K562 (cell line): ENCODE results near the gene KCNC3. TPM values are rescaled to one million over a fixed set of nuclear protein-coding genes. Genes with fewer than 3 reads are reported as not detected.

ENCODE experiments used
- C11orf30 ChIP-seq: fragments of 450-650 bp; IDR thresholded peaks from 2 replicates; pipeline ENCODE4 v1.6.1; 2016; ENCODE audit warnings: low read depth, mild to moderate bottlenecking
- CBFB ChIP-seq: sonication (generic); formaldehyde crosslinking; IDR thresholded peaks from 2 replicates; pipeline ENCODE4 v1.4.0; 2020; ENCODE audit warnings: mild to moderate bottlenecking, missing genetic modification reagents
- GTF2E2 ChIP-seq: fragments of 200-800 bp; sonication (Bioruptor generic); IDR thresholded peaks from 2 replicates; pipeline ENCODE4 v1.6.1; 2016; ENCODE audit warnings: missing genetic modification characterization, missing compliant biosample characterization
- MAFG ChIP-seq: fragments of 450-650 bp; conservative IDR thresholded peaks from 2 replicates; pipeline ENCODE4 v1.6.1; 2016; ENCODE audit warnings: missing genetic modification characterization, missing compliant biosample characterization
- NFXL1 ChIP-seq: fragments of 450-650 bp; formaldehyde crosslinking; IDR thresholded peaks from 2 replicates; pipeline ENCODE4 v1.4.0; 2021; ENCODE audit warnings: mild to moderate bottlenecking
- NRF1 ChIP-seq, 2 experiments: fragments of 450-650 bp; IDR thresholded peaks in 1 of 2; conservative IDR thresholded peaks in 1 of 2; 2 replicates each; pipeline ENCODE4 v1.6.1; 2014; ENCODE audit warnings: mild to moderate bottlenecking in 2 of 2
- RBM22 ChIP-seq: fragments of 200-400 bp; formaldehyde crosslinking; IDR thresholded peaks from 2 replicates; pipeline ENCODE4 v1.6.1; 2018; ENCODE audit warnings: low read length, low read depth; ENCODE audit not compliant: poor library complexity, severe bottlenecking
- SRF ChIP-seq, 2 experiments: fragments of 250-450, 450-650 bp in 1 of 2; sonication (Bioruptor Pico) in 1 of 2; sonication (generic) in 1 of 2; formaldehyde crosslinking; IDR thresholded peaks; 2 replicates each; pipeline versions ENCODE4 v1.5.0 to v1.5.1; 2020 to 2022; ENCODE audit warnings: mild to moderate bottlenecking in 1 of 2, missing genetic modification reagents in 1 of 2
- SRSF3 ChIP-seq: fragments of 200-400 bp; formaldehyde crosslinking; IDR thresholded peaks from 2 replicates; pipeline ENCODE4 v1.6.1; 2016; ENCODE audit warnings: mild to moderate bottlenecking, low read length, moderate library complexity; ENCODE audit not compliant: insufficient read depth
- TBL1XR1 ChIP-seq, 2 experiments: IDR thresholded peaks; 2 replicates each; pipeline ENCODE4 v1.6.1; 2012; ENCODE audit warnings: improper control_type of control experiment in 2 of 2, low read length in 2 of 2, mild to moderate bottlenecking in 1 of 2
- TCF3 ChIP-seq: sonication (generic); formaldehyde crosslinking; IDR thresholded peaks from 2 replicates; pipeline ENCODE4 v1.4.0; 2020; ENCODE audit warnings: mild to moderate bottlenecking, missing genetic modification reagents
- YY1 ChIP-seq, 3 experiments: IDR thresholded peaks; 2 replicates each; pipeline ENCODE4 v1.6.1; 2011; ENCODE audit warnings: low read length in 2 of 3, mild to moderate bottlenecking in 2 of 3, moderate library complexity in 2 of 3, borderline replicate concordance in 1 of 3, control low read depth in 1 of 3, low read depth in 1 of 3; ENCODE audit not compliant: insufficient read depth in 3 of 3, insufficient replicate concordance in 2 of 3, control insufficient read depth in 1 of 3, insufficient read length in 1 of 3; ENCODE audit errors: extremely low read depth in 1 of 3
- ZHX1 ChIP-seq: fragments of 150-350 bp; conservative IDR thresholded peaks from 2 replicates; pipeline ENCODE4 v1.6.1; 2014; ENCODE audit warnings: low read length
- polyA plus RNA-seq, 8 experiments: library from polyadenylated mRNA; depleted of rRNA in 4 of 8; stranded (reverse) in 5 of 8; unstranded in 3 of 8; fragments of >200 nt; fragmentation: Nextera tagmentation in 2 of 8; fragmentation: Illumina TruSeq in 1 of 8; extraction: Ambion mirVana in 2 of 8; extraction: Trizol in 1 of 8; gene quantifications; 2 replicates each; pipeline versions ENCODE4 v1.2.1 to v1.2.3, GENCODE V29; 2011 to 2014; ENCODE audit warnings: inconsistent platforms in 1 of 8, missing spikeins in 1 of 8
- total RNA-seq, 7 experiments: library from RNA; depleted of rRNA in 6 of 7; stranded (reverse); fragments of >200 nt in 6 of 7; fragmentation: Illumina TruSeq in 2 of 7; extraction: Trizol in 2 of 7; gene quantifications; 2 replicates each; pipeline versions ENCODE4 v1.2.1 to v1.2.3, GENCODE V29; 2011 to 2021; ENCODE audit warnings: low replicate concordance in 1 of 7
- TF ChIP-seq, protein P1 (sequence below), 2 experiments: fragments of 450-650 bp in 1 of 2; sonication (generic) in 1 of 2; formaldehyde crosslinking in 1 of 2; IDR thresholded peaks; 2 replicates each; pipeline versions ENCODE4 v1.7.1 to v1.9.0; 2016 to 2022; ENCODE audit warnings: inconsistent platforms in 1 of 2, mild to moderate bottlenecking in 1 of 2, missing genetic modification reagents in 1 of 2

Gene KCNC3
- total and polyA plus RNA-seq, 9 of the 15 experiments (the other 6 are each of a cell fraction or from before 2014, with no cell fraction given), result 0.03 to 26.2 (median 2.0) TPM

GRCh38 chr19:50358483-50359327 is 29.5 kb upstream of the KCNC3 start (continued):
- TF ChIP-seq, protein P1, sequence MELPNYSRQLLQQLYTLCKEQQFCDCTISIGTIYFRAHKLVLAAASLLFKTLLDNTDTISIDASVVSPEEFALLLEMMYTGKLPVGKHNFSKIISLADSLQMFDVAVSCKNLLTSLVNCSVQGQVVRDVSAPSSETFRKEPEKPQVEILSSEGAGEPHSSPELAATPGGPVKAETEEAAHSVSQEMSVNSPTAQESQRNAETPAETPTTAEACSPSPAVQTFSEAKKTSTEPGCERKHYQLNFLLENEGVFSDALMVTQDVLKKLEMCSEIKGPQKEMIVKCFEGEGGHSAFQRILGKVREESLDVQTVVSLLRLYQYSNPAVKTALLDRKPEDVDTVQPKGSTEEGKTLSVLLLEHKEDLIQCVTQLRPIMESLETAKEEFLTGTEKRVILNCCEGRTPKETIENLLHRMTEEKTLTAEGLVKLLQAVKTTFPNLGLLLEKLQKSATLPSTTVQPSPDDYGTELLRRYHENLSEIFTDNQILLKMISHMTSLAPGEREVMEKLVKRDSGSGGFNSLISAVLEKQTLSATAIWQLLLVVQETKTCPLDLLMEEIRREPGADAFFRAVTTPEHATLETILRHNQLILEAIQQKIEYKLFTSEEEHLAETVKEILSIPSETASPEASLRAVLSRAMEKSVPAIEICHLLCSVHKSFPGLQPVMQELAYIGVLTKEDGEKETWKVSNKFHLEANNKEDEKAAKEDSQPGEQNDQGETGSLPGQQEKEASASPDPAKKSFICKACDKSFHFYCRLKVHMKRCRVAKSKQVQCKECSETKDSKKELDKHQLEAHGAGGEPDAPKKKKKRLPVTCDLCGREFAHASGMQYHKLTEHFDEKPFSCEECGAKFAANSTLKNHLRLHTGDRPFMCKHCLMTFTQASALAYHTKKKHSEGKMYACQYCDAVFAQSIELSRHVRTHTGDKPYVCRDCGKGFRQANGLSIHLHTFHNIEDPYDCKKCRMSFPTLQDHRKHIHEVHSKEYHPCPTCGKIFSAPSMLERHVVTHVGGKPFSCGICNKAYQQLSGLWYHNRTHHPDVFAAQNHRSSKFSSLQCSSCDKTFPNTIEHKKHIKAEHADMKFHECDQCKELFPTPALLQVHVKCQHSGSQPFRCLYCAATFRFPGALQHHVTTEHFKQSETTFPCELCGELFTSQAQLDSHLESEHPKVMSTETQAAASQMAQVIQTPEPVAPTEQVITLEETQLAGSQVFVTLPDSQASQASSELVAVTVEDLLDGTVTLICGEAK (IDR thresholded peaks at IDR 0.05), result no peak
- TF ChIP-seq, protein P1 (CRISPR knock-in tag; IDR thresholded peaks at IDR 0.05), result no peak
- TF ChIP-seq RBM22 (peak; percentile 33), GTF2E2 (0 out of 2 replicates have a peak, but pooled peaks have one; percentile 7), CBFB (CRISPR knock-in tag) (peak; percentile 62; the same call in 1 of the 2 replicates), SRSF3 (no peak), MAFG (no peak), NFXL1 (CRISPR knock-in tag) (no peak), TBL1XR1 (IDR thresholded peaks at IDR 0.05; ENCODE audit: low read length in 2 of 2) (peak in 1 of 2 experiments; percentile 99; a peak in 2 of 4 replicates), SRF (CRISPR knock-in tag; IDR thresholded peaks at IDR 0.05) (peak in 1 of 2 experiments; percentile 14; a peak in 1 of 4 replicates), C11orf30 (no peak), ZHX1 (no peak), NRF1 (conservative IDR thresholded peaks at IDR 0.05 in 1 of 2, IDR thresholded peaks at IDR 0.05 in 1 of 2) (peak; percentile 98 to 99), TCF3 (CRISPR knock-in tag) (no peak), YY1 (IDR thresholded peaks at IDR 0.05; ENCODE audit: borderline replicate concordance in 1 of 3, control insufficient read depth in 1 of 3, extremely low read depth in 1 of 3, insufficient read depth in 3 of 3, insufficient read length in 1 of 3, insufficient replicate concordance in 2 of 3, low read depth in 1 of 3, low read length in 2 of 3) (peak; percentile 52 to 91 (median 84))
